B cell (primary cell): Measurements from ENCODE around the gene TMEM250.

Experiments used
- EZH2 ChIP-seq: IDR thresholded peaks from 2 replicates; pipeline ENCODE4 v1.6.1; 2012; ENCODE audit warnings: borderline replicate concordance, low read depth, mild to moderate bottlenecking, moderate library complexity, low read length; ENCODE audit not compliant: insufficient read depth, poor library complexity, severe bottlenecking
- TF ChIP-seq, protein P1 (sequence below): fragments of 200-600 bp; IDR thresholded peaks from one replicate; pipeline ENCODE4 v1.8.0; 2022; ENCODE audit warnings: antibody characterized with exemption, mild to moderate bottlenecking

GRCh38 chr9:136119061-136119882 lies 597 bp upstream of the TMEM250 start:
- TF ChIP-seq, protein P1, sequence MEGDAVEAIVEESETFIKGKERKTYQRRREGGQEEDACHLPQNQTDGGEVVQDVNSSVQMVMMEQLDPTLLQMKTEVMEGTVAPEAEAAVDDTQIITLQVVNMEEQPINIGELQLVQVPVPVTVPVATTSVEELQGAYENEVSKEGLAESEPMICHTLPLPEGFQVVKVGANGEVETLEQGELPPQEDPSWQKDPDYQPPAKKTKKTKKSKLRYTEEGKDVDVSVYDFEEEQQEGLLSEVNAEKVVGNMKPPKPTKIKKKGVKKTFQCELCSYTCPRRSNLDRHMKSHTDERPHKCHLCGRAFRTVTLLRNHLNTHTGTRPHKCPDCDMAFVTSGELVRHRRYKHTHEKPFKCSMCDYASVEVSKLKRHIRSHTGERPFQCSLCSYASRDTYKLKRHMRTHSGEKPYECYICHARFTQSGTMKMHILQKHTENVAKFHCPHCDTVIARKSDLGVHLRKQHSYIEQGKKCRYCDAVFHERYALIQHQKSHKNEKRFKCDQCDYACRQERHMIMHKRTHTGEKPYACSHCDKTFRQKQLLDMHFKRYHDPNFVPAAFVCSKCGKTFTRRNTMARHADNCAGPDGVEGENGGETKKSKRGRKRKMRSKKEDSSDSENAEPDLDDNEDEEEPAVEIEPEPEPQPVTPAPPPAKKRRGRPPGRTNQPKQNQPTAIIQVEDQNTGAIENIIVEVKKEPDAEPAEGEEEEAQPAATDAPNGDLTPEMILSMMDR, result no peak
- TF ChIP-seq EZH2, result no peak
